ENCODE data around the gene CENPP.
A peak's percentile ranks its signal among the peaks of the same experiment; 100 is the strongest.

The CENPP gene

DNA sequence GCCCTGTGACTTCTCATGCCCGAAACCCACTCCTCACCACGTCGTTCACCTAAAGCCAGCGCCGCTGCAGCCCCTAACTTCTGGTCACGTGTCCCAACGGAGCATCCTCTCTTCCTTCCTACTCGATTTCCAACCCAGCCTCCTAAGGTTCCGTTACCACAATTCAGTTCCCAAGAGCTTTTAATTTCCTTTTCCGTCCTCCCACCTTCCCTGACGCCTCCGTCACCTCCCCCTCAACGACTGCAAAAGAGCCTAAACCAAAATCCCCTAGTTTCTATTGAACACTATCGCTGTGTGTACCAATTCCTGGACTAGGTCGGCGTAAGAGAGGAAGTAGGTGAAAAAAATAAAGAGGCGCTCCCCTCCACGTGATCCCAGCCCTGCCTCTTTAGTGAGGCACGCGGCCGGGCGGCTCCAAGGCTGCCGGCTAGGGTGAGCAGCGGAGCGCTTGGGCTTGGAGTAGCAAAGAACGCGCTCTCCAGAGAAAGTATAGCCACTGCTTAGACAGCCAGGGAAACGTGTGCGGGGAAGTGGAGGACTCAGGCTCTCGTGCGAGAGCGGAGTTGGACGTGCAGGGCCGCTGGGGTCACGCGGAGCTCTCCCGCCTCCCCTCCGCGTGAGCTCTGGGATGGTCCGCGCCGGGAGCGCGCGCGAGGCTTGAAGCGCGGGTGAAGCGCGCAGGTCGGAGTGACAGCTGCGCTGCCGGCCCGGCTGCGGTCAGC is at the start of gene CENPP, which contains the start of gene NOL8:
CENPP (plus strand) TSS at position 685 of the 722 bp plus-strand sequence.
NOL8 (minus strand) TSS at position 82 of the 722 bp plus-strand sequence. CDS start 1,189 bp downstream, outside the sequence.
- DNase-seq (ENCODE audit: low read depth), result peak; percentile 88

GRCh38 chr9:92276331-92277032 is 49.3 kb upstream of the CENPP start:
- peak; percentile 32 for DNase-seq (ENCODE audit: low read depth)

- DNase-seq (ENCODE audit: low read depth), result peak; percentile 3
These were observed 47.6 kb upstream of the CENPP start for GRCh38 chr9:92278110-92278509.

DNA sequence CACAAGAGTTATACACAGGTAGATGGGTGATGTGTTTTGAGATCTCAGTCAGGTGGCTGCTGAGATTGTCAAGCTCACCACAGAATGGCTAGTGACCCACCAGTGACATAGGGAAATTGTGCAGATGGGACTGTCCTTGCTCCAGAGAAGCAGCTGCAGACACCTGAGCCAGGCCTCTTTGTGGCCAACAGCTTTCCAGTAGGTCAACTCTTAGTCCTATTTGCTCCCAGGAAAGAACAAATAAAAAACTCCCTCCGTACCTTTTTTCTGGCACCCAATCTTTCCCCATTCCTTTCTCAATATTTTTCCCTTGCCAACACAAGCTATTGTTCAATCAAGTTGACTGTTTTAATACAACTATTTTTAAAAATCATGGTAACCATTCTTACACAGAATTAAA is 46.5 kb upstream of the CENPP start:
- DNase-seq (ENCODE audit: low read depth), result no peak

GRCh38 chr9:92289708-92290390 is 35.9 kb upstream of the CENPP start:
- peak; percentile 51 for DNase-seq (ENCODE audit: low read depth)

- DNase-seq (ENCODE audit: low read depth), result no peak
These were observed 34.8 kb upstream of the CENPP start for GRCh38 chr9:92290785-92291429.

GRCh38 chr9:92291577-92291976 is 34.2 kb upstream of the CENPP start:
- no peak for DNase-seq (ENCODE audit: low read depth)

DNA sequence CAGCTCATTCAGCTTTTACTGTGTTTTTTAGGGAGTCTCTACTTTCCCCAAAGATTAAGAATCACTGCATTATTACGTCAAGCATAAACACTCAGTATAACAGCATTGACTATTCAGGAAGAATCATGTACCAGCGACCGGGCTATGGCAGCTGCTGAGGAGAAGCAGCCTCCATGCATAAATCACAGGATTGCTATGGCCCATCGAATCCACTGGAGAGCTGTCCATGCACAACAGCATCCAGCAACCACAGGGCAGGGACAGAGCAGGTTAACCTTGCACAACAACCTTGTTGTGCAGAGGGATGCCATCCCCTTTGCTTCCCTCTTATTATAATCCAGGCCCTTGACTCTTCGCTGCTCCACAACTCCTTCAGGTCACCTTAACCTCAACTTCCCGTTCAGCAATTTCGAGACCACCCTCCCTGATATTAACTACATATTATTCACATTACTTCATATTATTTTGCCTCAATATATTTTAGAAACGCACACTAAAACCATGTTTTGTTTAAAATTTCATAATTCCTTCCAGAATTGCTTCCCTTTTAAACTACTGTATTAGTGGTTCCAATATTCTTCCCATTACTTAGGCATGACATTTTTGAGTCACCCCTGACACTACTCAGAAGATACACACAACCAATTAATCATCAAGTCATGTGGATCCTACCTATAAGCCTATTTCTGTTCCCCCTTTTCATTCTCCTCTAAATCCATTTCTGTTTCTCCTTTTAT is 33.2 kb upstream of the CENPP start:
- DNase-seq (ENCODE audit: low read depth), result peak; percentile 28

- DNase-seq (ENCODE audit: low read depth), result no peak
These were observed 32.7 kb upstream of the CENPP start for GRCh38 chr9:92293075-92293354.

GRCh38 chr9:92293452-92294296 is 32.1 kb upstream of the CENPP start, which contains the start of gene IARS1:
Gene IARS1, minus strand, starts transcription at chr9:92293697. Its CDS starts 4,278 bp downstream, at chr9:92289419.
- peak; percentile 96 for DNase-seq (ENCODE audit: low read depth)

GRCh38 chr9:92294297-92294676 is 31.5 kb upstream of the CENPP start:
- DNase-seq (ENCODE audit: low read depth), result peak; percentile 16

DNA sequence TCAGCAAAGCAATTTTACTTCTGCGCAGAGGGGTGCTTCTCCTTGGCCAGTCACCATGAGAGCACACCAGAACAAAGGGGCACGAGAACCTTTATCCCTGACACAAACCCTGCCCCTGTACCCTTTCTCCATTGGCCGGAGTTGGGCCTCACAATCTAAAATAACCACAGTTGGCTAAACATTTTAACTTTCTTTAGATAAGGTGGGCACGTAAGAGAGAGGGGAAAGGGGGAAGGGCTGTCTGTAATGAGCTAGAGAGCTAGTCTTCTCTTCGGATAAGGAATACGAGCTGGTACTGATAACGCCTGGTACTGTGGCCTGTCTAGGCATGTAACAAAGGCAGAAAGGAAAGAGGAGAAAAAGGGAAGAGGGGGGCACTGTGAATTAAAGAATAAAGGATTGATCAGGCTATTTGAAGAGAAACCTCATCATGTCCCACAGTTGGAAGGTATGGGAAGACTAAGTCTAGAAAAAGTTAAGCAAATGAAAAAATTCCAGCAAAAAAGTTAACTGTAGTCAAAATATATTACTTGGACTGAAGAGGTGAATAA is 30.4 kb upstream of the CENPP start:
- DNase-seq (ENCODE audit: low read depth), result peak; percentile 24

DNA sequence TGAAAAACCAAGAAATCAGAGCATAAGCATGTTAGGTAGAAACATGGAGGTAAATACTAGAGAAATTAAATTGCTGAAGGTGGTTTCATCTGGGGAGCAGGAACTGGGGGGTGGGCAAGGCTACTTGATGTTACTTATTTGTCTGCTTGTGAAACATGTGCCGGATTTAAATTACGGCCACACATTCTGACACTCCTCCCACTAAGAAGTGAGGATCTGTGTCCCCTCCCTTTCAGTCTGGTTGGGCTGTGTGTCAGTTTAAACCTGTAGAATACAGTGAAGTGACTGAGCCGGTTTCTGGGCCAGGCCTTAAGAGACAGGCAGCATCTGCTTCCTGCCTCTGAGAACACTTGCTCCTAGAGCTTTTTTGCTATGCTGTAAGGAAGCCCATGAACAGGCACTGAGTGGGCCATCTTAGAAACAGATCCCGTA is 29.9 kb upstream of the CENPP start:
- DNase-seq (ENCODE audit: low read depth), result peak; percentile 3

GRCh38 chr9:92297611-92298010 is 28.1 kb upstream of the CENPP start:
- no peak for DNase-seq (ENCODE audit: low read depth)

GRCh38 chr9:92298036-92298435 is 27.7 kb upstream of the CENPP start:
- DNase-seq (ENCODE audit: low read depth), result no peak

DNA sequence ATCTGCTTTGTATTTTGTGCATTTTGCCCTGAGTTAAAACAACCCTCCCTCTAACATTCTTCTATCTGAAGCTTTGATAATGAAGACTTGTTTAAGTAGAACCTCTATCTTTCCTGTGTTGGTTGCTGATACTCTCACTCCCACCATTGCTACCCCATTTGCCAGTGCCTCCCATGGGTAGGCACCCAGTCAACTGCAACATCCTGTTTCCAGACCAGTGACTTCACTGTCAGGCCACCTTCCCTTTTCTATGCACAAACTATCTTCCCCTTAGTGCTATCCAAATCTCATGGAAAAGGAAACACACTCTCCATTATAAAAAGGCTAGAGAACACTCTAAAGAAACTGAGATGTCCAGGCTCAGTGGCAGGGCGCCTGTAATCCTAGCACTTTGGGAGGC is 26.6 kb upstream of the CENPP start:
- no peak for DNase-seq (ENCODE audit: low read depth)

GRCh38 chr9:92300936-92301335 is 24.8 kb upstream of the CENPP start:
- DNase-seq (ENCODE audit: low read depth), result no peak

- no peak for DNase-seq (ENCODE audit: low read depth)
These were observed 16.9 kb upstream of the CENPP start for GRCh38 chr9:92308893-92309292.

DNA sequence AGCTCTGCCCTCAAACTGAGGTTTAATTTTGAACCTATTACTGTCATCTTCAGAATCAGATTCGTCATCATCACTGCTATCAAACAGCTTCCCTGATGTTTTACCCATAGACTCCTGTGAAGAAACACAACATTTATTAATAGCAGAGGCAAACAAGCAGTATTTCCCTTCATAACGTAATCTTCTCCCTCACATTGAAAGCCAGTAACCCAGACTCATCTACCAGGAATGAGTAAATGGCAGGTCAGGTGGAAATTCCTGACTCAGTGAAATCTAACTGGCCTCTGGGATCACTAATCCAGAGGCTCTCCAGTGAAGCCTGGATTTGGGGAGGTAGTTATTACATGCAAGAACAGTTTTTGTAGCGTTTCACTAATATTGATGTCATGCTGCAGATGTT is 15.2 kb upstream of the CENPP start:
- DNase-seq (ENCODE audit: low read depth), result peak; percentile 42

- no peak for DNase-seq (ENCODE audit: low read depth)
These were observed 12.7 kb upstream of the CENPP start for GRCh38 chr9:92312887-92313623.
